IPS-11a (cell line): ENCODE data around the gene NUDT9.
A peak's percentile ranks its signal among the peaks of the same experiment; 100 is the strongest.
"Not testable (repeated sequence)": the region's sequence is repeated elsewhere in the genome, so short reads cannot be mapped to it uniquely, and the experiment has no call there.

ENCODE experiments used
- H3K4me3 ChIP-seq: one replicate; pipeline ENCODE4 v1.5.1; 2013; ENCODE audit warnings: low read depth, low read length, control low read depth

NUDT9 gene, protein sequence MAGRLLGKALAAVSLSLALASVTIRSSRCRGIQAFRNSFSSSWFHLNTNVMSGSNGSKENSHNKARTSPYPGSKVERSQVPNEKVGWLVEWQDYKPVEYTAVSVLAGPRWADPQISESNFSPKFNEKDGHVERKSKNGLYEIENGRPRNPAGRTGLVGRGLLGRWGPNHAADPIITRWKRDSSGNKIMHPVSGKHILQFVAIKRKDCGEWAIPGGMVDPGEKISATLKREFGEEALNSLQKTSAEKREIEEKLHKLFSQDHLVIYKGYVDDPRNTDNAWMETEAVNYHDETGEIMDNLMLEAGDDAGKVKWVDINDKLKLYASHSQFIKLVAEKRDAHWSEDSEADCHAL

DNA sequence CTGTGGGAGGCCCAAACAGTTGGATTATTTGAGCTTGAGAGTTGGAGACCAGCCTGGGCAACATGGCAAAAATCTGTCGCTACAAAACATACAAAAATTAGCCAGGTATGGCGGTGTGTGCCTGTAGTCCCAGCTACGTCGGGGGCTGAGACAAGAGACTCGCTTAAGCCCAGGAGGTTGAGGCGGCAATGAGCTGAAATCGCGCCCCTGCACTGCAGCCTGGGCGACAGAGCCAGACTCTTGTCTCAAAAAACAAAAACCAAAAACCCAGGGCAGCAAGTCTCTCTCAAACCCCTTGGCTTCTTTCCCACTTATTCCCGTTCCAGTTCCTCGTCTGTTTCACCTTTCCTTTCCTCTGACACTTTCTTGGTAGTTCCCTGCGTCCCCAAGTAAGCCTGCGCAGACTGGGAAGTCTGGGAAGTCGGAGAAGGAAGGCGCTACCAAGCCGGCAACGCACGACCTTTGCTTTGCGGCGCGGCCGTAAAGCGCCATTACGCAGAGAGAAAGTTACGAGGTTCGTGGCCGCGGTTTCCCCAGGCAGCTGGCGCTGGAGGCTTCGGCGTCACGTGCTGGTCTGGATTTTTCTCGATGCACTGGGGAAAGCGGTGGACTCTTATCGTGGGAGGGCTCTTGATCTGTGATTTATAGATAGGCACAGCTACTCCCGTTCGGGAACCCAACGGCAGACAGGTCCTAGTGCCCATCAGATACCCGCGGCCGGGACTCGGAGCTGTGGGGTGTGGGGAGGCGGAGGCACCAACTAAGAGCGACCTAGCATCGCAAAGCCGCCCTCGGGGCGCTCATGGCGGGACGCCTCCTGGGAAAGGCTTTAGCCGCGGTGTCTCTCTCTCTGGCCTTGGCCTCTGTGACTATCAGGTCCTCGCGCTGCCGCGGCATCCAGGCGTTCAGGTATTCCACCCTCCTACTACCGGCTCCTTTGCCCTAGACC is at the start of gene NUDT9:
Gene NUDT9, plus strand, starts transcription at position 470 of the 949 bp plus-strand sequence. Its CDS starts 333 bp downstream, at position 803.
- H3K4me3 ChIP-seq: peak within 1 kb of the TSS; percentile 84

DNA sequence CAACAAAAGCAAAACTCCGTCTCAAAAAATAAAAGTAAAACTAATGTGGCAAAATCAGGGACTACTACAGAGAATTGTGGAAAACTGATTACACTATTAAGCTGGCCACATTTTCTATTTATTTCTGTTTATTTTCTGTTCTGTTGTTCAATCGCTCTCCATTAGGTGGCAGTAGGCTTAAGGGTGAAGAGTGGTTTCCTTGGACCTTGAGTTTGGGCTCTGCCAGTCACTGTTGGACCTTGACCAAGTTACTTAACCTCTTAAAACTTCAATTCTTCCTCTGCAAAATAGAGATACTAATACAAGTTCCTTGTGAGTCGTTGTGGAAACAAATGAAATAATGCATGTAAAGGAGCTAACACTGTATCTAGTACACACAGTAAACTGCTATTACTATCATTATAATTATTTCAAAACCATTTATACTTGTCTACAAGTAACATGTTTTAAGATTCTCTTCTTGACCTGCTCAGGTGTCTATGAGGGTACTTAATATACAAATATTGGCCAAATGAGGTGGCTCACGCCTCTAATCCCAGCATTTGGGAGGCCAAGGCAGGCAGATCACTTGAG is 46.6 kb upstream of the NUDT9 start:
- H3K4me3 ChIP-seq: no peak overlapping the region

DNA sequence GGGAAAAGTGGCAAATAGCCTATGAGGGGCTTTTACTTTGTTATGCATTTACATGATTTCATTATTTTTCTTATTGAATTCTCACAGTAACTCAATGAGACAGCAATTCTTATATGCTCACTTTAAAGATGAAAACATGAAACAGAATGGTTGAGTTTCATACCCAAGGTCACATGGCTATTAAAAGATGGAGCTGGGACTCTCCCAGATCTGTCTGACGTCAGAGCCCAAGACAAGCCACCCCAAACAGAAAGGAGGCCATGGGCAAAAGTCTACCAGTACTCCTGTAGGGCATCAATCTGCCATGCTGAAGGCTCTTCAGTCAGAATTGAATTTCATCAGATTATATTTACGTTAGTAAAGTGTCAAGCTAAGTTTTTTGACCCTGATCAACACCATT is 44.6 kb upstream of the NUDT9 start:
- no peak overlapping the region for H3K4me3 ChIP-seq

DNA sequence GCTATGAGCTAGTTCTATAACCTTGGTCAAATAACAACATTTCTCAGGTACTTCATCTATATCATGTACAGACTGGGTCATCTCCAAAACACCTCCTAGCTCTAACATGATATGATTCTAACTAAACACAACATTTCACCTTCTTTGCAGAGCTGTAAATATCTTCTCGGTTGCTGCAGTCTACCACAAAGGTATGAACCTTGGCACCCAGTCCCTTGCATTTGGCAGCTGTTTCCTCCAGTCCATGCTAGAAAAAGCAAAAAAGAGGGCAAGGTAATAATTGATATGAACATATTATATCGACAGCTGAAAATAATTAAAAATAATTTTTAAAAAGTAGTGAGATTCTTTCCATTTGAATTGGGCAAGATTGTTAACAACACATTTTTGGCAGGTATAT is 40.3 kb upstream of the NUDT9 start:
- H3K4me3 ChIP-seq: no peak overlapping the region

DNA sequence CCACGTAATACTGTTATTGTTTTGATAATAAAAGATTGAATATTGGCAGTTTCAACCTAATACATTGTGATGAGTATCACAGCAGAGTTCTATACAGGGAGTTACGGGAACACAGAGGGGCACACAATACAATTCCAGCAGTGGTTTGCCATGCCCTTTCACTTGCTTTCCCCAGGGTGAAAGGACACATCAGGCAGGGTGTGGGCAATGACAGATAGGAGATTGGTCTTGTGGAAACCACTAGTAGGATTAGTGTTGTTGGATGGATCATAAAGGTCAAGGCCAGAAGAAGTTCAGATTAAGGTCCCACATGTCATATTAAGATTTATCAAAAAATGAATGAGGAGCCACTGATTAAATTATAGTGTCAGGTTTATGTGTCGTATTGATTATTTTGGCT is 39.4 kb upstream of the NUDT9 start:
- H3K4me3 ChIP-seq: no peak overlapping the region

DNA sequence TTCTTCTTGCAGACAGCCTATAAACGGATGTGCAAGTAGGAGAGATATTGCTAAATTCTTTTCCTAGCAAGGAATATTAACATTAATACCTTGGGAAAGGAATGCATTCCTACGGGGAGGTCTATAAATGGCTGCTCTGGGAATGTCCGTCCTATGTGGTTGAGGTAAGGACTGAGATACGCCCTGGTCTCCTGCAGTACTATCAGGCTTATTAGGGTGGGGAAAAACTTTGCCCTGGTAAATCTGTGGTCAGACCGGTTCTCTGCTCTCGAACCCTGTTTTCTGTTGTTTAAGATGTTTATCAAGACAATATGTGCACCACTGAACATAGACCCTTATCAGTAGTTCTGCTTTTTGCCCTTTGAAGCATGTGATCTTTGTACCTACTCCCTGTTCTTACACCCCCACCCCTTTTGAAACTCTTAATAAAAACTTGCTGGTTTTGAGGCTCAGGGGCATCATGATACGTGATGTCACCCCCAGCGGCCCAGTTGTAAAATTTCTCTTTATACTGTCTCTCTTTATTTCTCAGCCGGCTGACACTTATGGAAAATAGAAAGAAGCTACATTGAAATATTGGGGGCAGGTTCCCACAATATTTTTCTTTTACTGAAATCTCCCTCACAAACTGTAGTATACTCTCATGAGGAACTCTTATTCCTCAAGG is 37.8 kb upstream of the NUDT9 start:
- not testable (repeated sequence) for H3K4me3 ChIP-seq

- no peak overlapping the region for H3K4me3 ChIP-seq
Measured at GRCh38 chr4:87387237-87387636, 35.1 kb upstream of the NUDT9 start.

GRCh38 chr4:87388901-87389300 is 33.5 kb upstream of the NUDT9 start:
- no peak overlapping the region for H3K4me3 ChIP-seq

GRCh38 chr4:87390055-87390454 is 32.3 kb upstream of the NUDT9 start:
- H3K4me3 ChIP-seq: not testable (repeated sequence)

DNA sequence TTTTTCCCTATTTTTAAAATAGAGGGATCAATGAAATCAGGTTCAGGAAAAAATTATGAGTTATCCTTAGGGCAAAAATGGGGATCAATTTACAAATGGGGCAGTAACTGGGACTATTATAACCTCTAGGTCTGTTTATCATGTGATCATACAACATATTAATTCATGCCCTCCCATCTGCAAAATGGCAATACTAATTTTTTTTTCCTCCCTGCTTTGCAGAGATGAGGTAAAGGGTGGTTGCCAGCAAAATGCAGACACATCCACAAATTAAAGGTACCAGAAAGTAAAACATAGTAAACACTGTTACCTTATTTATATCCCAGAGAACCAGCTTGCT is 31.9 kb upstream of the NUDT9 start:
- H3K4me3 ChIP-seq: peak overlapping the region; percentile 60

DNA sequence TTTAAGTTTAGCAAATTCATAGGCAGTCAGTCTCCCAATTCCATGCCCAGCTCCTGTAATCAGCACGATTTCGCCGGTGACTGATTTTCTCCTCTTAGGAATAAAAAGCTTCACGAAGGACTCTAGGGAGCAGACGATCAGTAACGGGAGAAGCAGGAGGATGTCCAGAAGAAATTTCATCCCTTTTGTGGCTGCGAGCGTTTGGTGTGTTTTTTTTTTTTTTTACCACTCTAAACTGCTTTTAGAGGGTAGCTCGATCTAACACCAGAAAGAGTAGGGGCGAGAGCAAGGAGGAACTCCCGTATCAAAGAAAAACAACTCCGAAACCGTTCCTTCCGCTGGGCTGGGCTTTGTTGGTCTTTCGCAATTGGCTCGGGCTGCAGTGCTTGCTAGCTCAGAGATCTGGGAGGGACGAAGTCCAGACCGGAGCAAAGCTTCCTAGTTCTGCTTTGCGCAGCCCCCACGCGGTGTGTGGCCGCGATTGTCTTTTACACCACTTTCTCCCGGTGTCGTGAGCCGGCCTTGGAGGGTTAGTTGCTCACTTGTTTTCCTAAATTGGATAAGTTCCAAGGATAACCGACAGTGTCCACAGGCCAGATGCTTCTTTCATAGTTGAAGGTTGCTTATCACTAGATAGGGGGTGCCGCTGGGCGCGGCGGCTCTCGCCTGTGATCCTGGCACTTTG is 31.3 kb upstream of the NUDT9 start, which contains the start of gene HSD17B11:
Gene HSD17B11, minus strand, starts transcription at position 298 of the 685 bp plus-strand sequence. Its CDS starts 118 bp downstream, at position 180.
- peak within 1 kb of the TSS; percentile 60 for H3K4me3 ChIP-seq

DNA sequence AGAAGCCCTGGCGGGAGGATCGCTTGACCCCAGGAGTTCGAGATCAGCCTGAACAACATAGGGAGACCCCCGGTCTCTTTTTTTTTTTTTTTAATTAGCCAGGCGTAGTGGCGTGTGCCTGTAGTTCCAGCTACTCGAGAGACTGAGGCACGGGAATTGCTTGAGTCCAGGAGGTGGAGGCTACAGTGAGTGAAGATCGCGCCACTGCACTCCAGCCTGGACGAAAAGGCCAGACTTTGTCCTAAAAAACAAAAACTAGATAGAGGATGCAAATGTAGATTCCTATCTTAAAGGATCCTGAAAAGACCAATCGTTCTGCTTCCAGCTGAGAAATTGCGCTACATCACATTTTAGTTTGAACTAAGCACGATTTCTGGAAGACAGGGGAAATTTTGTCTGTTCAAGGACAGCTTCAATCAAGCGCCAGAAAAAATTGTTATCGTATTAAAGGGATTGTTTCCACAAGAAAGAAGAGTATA is 30.8 kb upstream of the NUDT9 start:
- H3K4me3 ChIP-seq: peak overlapping the region; percentile 60

- H3K4me3 ChIP-seq: no peak overlapping the region
Measured at GRCh38 chr4:87392183-87392582, 30.2 kb upstream of the NUDT9 start.

- not testable (repeated sequence) for H3K4me3 ChIP-seq
Measured at GRCh38 chr4:87395073-87395472, 27.3 kb upstream of the NUDT9 start.

GRCh38 chr4:87395851-87396250 is 26.5 kb upstream of the NUDT9 start:
- not testable (repeated sequence) for H3K4me3 ChIP-seq

- H3K4me3 ChIP-seq: no peak overlapping the region
Measured at GRCh38 chr4:87399148-87399547, 23.2 kb upstream of the NUDT9 start.

DNA sequence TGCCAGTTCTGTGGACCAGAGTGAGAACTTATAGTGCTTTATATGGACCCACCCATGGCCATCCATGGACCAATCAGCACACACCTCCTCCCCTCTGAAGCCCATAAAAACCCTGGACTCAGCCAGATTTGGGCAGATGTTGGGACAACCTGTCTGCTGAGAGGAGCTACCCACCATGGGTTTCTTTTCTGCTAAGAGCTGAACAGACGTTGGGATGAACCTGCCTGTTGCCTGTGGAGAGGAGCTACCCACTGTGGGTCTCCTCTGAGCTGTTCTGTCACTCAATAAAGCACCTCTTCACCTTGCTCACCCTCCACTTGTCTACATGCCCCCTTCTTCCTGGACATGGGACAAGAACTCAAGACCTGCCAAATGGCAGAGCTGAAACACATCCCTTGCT is 22.4 kb upstream of the NUDT9 start:
- no peak overlapping the region for H3K4me3 ChIP-seq

DNA sequence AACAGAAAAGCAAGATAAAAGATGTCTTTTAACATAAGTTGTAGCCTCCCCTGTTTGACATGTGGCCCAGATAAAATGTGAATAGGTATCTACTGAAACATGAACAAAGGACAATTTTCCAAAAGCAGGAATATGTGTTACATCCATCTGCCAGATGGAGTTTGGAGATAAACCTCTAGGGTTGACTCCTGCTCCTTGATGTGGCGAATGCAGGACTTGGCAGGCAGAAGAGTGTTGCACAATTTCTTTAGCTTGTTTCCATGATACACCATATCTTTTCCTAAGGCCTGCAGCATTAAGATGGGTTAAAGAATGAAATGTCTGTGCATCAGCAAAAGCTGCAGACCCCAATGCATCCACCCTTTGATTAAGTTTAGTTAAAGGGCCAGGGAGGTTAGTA is 18.6 kb upstream of the NUDT9 start:
- H3K4me3 ChIP-seq: not testable (repeated sequence)

GRCh38 chr4:87405211-87405820 is 17.1 kb upstream of the NUDT9 start:
- no peak overlapping the region for H3K4me3 ChIP-seq

DNA sequence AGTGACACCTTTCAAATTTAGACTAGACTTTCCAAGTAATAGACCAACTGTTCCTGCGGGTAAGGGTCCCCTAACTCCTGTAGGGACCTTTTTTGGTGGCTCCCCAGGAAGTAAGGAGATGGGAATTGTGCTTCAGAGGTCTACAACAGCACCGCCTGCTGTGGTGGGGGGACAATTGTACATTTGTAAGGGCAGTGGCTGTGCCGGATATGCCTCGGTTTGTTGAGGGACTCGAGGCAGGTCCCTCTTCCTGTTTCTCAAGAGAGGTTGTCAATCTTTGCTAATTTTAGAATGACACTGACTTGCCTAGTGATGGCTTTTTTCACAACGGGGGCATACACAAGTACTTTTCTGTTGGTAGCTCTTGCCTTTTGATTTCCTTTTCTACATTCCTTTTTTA is 15.9 kb upstream of the NUDT9 start:
- no peak overlapping the region for H3K4me3 ChIP-seq
